ENCODE results near the gene AKAP7. TPM values are rescaled to one million over a fixed set of nuclear protein-coding genes. Genes with fewer than 3 reads are reported as not detected.
"Not testable (repeated sequence)": the region's sequence is repeated elsewhere in the genome, so short reads cannot be mapped to it uniquely, and the experiment has no call there.

Gene AKAP7
- polyA plus RNA-seq (2011; rRNA removed) (0.63 and 1.3 TPM in 2 replicates), polyA minus RNA-seq (2011; rRNA and poly(A)+ RNA removed) (0.46 and 1.2 TPM in 2 replicates)

DNA sequence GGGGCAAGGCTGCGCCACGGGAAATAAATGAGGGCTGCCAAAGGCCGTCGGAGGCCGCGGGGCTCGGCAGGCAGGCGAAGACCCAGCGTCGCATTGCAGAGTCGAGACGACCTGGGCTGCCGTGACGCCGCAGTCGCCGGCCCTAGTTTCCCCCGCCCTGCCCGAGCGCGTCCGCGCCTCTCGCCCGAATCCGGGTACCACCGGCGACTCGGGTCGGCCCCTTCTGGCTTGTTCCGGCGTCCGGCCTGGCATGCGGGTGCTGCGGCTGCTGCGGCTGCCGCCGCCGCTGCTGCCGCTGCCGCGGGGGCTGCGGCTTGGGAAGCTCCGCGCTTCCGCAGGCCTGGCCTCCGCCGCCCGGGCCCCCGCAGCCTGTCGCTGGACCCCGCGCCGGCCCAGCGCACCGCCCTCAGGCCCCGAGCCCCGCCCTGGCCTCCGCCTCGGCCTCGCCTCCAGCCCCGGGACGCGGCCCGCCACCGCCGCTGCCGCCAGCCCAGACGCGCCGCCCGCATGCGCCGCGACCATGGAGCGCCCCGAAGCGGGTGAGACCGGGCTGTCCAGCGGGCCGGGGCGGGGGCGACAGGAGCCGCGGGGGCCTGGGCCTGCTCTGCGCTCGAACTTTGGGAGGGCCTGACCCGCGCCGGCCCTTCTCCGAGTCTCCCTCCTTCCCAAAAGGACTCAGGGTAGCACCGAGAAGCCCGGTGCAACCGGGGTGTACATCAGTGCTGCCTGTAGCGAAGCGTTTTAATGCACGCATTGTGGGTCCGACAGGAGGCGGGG, at the start of gene AKAP7:
Gene AKAP7 (plus strand): TSS at position 224 of the 777 bp plus-strand sequence. CDS start 297 bp downstream, at position 521.
- no peak for DNase-seq (ENCODE audit: low read depth)
- CTCF ChIA-PET: no interaction called here
- peak within 1 kb of the TSS; percentile 70 for H3K4me3 ChIP-seq (ENCODE audit: low read depth, low read length)
- no peaks in the 10 kb centered on the region for H3K36me3 ChIP-seq (ENCODE audit: control insufficient read depth, insufficient read depth, low read length)
- TF ChIP-seq, protein P1, sequence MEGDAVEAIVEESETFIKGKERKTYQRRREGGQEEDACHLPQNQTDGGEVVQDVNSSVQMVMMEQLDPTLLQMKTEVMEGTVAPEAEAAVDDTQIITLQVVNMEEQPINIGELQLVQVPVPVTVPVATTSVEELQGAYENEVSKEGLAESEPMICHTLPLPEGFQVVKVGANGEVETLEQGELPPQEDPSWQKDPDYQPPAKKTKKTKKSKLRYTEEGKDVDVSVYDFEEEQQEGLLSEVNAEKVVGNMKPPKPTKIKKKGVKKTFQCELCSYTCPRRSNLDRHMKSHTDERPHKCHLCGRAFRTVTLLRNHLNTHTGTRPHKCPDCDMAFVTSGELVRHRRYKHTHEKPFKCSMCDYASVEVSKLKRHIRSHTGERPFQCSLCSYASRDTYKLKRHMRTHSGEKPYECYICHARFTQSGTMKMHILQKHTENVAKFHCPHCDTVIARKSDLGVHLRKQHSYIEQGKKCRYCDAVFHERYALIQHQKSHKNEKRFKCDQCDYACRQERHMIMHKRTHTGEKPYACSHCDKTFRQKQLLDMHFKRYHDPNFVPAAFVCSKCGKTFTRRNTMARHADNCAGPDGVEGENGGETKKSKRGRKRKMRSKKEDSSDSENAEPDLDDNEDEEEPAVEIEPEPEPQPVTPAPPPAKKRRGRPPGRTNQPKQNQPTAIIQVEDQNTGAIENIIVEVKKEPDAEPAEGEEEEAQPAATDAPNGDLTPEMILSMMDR (IDR thresholded peaks at IDR 0.05; ENCODE audit: insufficient read depth, low read depth, low read length): no peak
- POLR2A ChIA-PET: no interaction called here
- H3K27me3 ChIP-seq (ENCODE audit: control insufficient read depth, insufficient read depth, low read length): no peaks in the 10 kb centered on the region

DNA sequence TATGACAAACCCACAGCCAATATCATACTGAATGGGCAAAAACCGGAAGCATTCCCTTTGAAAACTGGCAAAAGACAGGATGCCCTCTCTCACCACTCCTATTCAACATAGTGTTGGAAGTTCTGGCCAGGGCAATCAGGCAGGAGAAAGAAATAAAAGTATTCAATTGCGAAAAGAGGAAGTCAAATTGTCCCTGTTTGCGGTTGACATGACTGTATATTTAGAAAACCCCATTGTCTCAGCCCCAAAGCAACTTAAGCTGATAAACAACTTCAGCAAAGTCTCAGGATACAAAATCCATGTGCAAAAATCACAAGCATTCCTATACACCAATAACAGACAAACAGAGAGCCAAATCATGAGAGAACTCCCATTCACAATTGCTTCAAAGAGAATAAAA, 44.9 kb upstream of the AKAP7 start:
- CTCF ChIA-PET; H3K36me3 ChIP-seq (ENCODE audit: control insufficient read depth, insufficient read depth, low read length); POLR2A ChIA-PET; H3K27me3 ChIP-seq (ENCODE audit: control insufficient read depth, insufficient read depth, low read length); DNase-seq (ENCODE audit: low read depth); H3K4me3 ChIP-seq (ENCODE audit: low read depth, low read length): not testable (repeated sequence)

DNA sequence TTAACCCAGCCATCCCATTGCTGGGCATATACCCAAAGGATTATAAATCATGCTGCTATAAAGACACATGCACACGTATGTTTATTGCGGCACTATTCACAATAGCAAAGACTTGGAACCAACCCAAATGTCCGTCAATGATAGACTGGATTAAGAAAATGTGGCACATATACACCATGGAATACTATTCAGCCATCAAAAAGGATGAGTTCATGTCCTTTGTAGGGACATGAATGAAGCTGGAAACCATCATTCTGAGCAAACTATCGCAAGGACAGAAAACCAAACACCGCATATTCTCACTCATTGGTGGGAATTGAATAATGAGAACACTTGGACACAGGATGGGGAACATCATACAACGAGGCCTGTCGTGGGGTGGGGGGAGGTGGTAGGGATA, 43.3 kb upstream of the AKAP7 start:
- H3K27me3 ChIP-seq (ENCODE audit: control insufficient read depth, insufficient read depth, low read length); DNase-seq (ENCODE audit: low read depth); CTCF ChIA-PET; H3K4me3 ChIP-seq (ENCODE audit: low read depth, low read length); POLR2A ChIA-PET; H3K36me3 ChIP-seq (ENCODE audit: control insufficient read depth, insufficient read depth, low read length): not testable (repeated sequence)

DNA sequence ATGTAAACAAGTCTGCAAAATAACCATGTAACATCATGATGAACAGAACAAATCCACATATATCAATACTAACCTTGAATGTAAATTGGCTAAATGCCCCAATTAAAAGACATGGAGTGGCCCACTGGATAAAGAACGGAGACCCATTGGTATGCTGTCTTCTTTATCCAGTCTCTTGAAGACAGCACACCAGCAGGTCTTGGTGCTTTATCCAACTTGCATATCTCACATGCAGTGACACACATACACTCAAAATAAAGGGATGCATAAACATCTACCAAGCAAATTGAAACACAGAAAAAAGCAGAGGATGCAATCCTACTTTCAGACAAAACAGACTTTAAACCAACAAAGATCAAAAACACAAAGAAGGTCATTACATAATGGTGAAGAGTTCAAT, 41.9 kb upstream of the AKAP7 start:
- CTCF ChIA-PET: no interaction called here
- POLR2A ChIA-PET: no interaction called here
- TF ChIP-seq, protein P1 (IDR thresholded peaks at IDR 0.05; ENCODE audit: insufficient read depth, low read depth, low read length): no peak

DNA sequence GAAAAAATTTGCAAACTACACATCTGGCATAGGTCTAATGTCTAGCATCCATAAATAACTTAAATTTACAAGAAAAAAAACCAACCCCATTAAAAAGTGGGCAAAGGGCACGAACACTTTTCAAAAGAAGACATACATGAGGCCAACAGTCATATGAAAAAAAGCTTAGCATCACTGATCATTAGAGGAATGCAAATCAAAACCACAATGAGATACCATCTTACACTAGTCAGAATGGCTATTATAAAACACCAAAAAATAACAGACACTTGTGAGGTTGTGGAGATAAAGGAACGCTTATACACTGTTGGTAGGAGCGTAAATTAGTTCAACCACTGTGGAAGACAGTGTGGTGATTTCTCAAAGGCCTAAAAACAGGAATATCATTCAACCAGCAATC, 38.5 kb upstream of the AKAP7 start:
- no peak for DNase-seq (ENCODE audit: low read depth)
- CTCF ChIA-PET: no interaction called here
- H3K4me3 ChIP-seq (ENCODE audit: low read depth, low read length): no peak overlapping the region

More for the DNA sequence above, 41.9 kb upstream of the AKAP7 start:
- no peaks in the 10 kb centered on the region for H3K36me3 ChIP-seq (ENCODE audit: control insufficient read depth, insufficient read depth, low read length)
- no peaks in the 10 kb centered on the region for H3K27me3 ChIP-seq (ENCODE audit: control insufficient read depth, insufficient read depth, low read length)
- no peak overlapping the region for H3K4me3 ChIP-seq (ENCODE audit: low read depth, low read length)
- DNase-seq (ENCODE audit: low read depth): no peak

DNA sequence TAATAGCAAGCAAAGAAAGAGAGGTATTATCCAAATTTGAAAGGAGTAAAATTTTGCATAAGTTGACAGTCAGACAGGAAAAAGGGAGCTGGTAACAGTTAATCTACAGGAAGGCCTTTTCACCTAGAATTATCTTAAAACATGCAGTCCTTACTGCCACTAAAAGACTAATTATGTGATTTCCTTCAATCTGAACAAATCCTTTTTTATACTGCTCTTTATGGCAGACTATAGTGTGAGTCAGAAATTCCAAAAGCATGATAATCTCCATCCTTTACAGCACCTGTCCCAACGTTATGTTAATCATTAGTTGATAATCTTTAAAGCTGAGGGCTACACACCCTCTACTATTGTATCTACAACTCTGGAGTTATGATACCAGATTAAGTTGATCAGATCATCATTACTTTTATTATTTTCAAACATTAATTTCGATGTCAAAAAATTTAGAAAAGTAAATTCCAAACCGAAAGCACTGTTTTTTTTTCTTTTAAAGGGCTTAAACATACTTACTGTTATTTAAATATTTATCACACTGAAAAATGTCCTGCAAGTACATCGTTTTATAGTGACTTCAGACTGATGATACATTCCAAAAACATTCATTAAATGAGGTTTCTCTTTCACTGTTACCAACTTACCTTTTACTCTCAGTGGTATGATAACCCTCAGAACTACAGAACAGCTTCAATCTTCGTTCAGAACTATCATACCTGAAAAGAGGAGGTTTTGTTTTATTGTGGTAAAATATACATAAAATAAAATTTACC, 33.2 kb upstream of the AKAP7 start:
- TF ChIP-seq, protein P1 (IDR thresholded peaks at IDR 0.05; ENCODE audit: insufficient read depth, low read depth, low read length): no peak
- ChIA-PET POLR2A (no interaction called here), CTCF (no interaction called here)
- Histone ChIP-seq H3K36me3 (ENCODE audit: control insufficient read depth, insufficient read depth, low read length) (no peaks in the 10 kb centered on the region), H3K27me3 (ENCODE audit: control insufficient read depth, insufficient read depth, low read length) (no peaks in the 10 kb centered on the region), H3K4me3 (ENCODE audit: low read depth, low read length) (no peak overlapping the region)
- no peak for DNase-seq (ENCODE audit: low read depth)

More for the DNA sequence above, 38.5 kb upstream of the AKAP7 start:
- H3K27me3 ChIP-seq (ENCODE audit: control insufficient read depth, insufficient read depth, low read length): no peaks in the 10 kb centered on the region
- no peaks in the 10 kb centered on the region for H3K36me3 ChIP-seq (ENCODE audit: control insufficient read depth, insufficient read depth, low read length)
- POLR2A ChIA-PET: no interaction called here
- TF ChIP-seq, protein P1 (IDR thresholded peaks at IDR 0.05; ENCODE audit: insufficient read depth, low read depth, low read length): no peak
